IMR-90 (cell line): Measurements from ENCODE around the gene ZNF35. TPM values are rescaled to one million over a fixed set of nuclear protein-coding genes. Genes with fewer than 3 reads are reported as not detected.

Source experiments
- ATAC-seq: fragments of 200-7000 bp; cut with Tn5 transposase; 2 replicates; pipeline ENCODE4 v1.9.1; 2020; ENCODE audit warnings: low read depth, mild to moderate bottlenecking, moderate library complexity
- BruUV-seq: library from RNA; stranded (reverse); fragments of 400-500 nt; replicated peaks from 2 replicates; lab custom pipeline; 2021; lab: Mats Ljungman, UMichigan
- CTCF ChIA-PET: fragments of 300-600 bp; formaldehyde crosslinking; extraction: SDS; loops from one replicate; lab custom pipeline; 2021; ENCODE audit warnings: antibody characterized with exemption; lab: Yijun Ruan, JAX
- POLR2A ChIA-PET: fragments of 300-600 bp; sonication (Branson Sonifier 250); formaldehyde crosslinking; loops from one replicate; lab custom pipeline; 2022; ENCODE audit warnings: antibody characterized with exemption; ENCODE audit not compliant: unreplicated experiment; lab: Charles Lee
- DNase-seq: peaks from one replicate; pipeline ENCODE4 v3.0.0; 2013
- H2AFZ ChIP-seq: replicated peaks from 2 replicates; pipeline ENCODE3; 2013; ENCODE audit warnings: low read length, mild to moderate bottlenecking; ENCODE audit not compliant: poor library complexity
- H2AK5ac ChIP-seq: 2 replicates; pipeline ENCODE4 v1.6.1; 2013; ENCODE audit warnings: low read depth, low read length, inconsistent platforms
- H2AK9ac ChIP-seq: replicated peaks from 2 replicates; pipeline ENCODE3; 2013; ENCODE audit warnings: mild to moderate bottlenecking, low read depth, low read length, moderate library complexity; ENCODE audit not compliant: poor library complexity
- H2BK120ac ChIP-seq: 2 replicates; pipeline ENCODE4 v1.6.1; 2013; ENCODE audit warnings: low read depth, low read length, inconsistent platforms
- H2BK15ac ChIP-seq: 3 replicates; pipeline ENCODE4 v1.6.1; 2013; ENCODE audit warnings: low read depth, low read length, inconsistent platforms
- H2BK20ac ChIP-seq: 2 replicates; pipeline ENCODE4 v1.6.1; 2013; ENCODE audit warnings: low read depth, mild to moderate bottlenecking, inconsistent platforms, low read length, moderate library complexity
- H2BK5ac ChIP-seq: 2 replicates; pipeline ENCODE4 v1.6.1; 2013; ENCODE audit warnings: mild to moderate bottlenecking, low read depth, low read length, inconsistent platforms; ENCODE audit not compliant: poor library complexity, severe bottlenecking
- H3K14ac ChIP-seq: replicated peaks from 2 replicates; pipeline ENCODE4 v1.6.1; 2013; ENCODE audit warnings: low read depth, low read length, inconsistent platforms
- H3K18ac ChIP-seq: 2 replicates; pipeline ENCODE4 v1.6.1; 2013; ENCODE audit warnings: low read depth, low read length, control low read depth
- H3K23ac ChIP-seq: 2 replicates; pipeline ENCODE4 v1.6.1; 2013; ENCODE audit warnings: low read depth, low read length, inconsistent platforms
- H3K27ac ChIP-seq: 2 replicates; pipeline ENCODE4 v1.5.1; 2013; ENCODE audit warnings: mild to moderate bottlenecking, control low read depth, low read length; ENCODE audit not compliant: insufficient read depth
- H3K27me3 ChIP-seq: 2 replicates; pipeline ENCODE4 v1.6.1; 2013; ENCODE audit warnings: low read length; ENCODE audit not compliant: control insufficient read depth, insufficient read depth
- H3K36me3 ChIP-seq: 2 replicates; pipeline ENCODE4 v1.6.1; 2013; ENCODE audit warnings: low read length, mixed read lengths; ENCODE audit not compliant: control insufficient read depth, insufficient read depth
- H3K4ac ChIP-seq: 2 replicates; pipeline ENCODE4 v1.6.1; 2013; ENCODE audit warnings: low read depth, low read length, inconsistent platforms
- H3K4me1 ChIP-seq: 2 replicates; pipeline ENCODE4 v1.6.1; 2013; ENCODE audit warnings: low read length, mixed read lengths; ENCODE audit not compliant: control insufficient read depth, insufficient read depth
- H3K4me2 ChIP-seq: 2 replicates; pipeline ENCODE4 v1.6.1; 2013; ENCODE audit warnings: low read depth, mild to moderate bottlenecking, control low read depth, low read length, moderate library complexity
- H3K4me3 ChIP-seq: 2 replicates; pipeline ENCODE4 v1.5.1; 2013; ENCODE audit warnings: low read depth, mild to moderate bottlenecking, control low read depth, low read length, moderate library complexity; ENCODE audit not compliant: insufficient read depth
- H3K56ac ChIP-seq: 2 replicates; pipeline ENCODE4 v1.6.1; 2013; ENCODE audit warnings: low read length, inconsistent platforms; ENCODE audit not compliant: insufficient read depth; ENCODE audit errors: extremely low read depth
- H3K79me1 ChIP-seq, 2 experiments: 2 replicates each; pipeline ENCODE4 v1.6.1; 2013; ENCODE audit warnings: low read length in 2 of 2, inconsistent platforms in 1 of 2, low read depth in 1 of 2
- H3K9ac ChIP-seq: 2 replicates; pipeline ENCODE4 v1.6.1; 2013; ENCODE audit warnings: low read depth, low read length, control low read depth
- H3K9me1 ChIP-seq: 2 replicates; pipeline ENCODE4 v1.6.1; 2013; ENCODE audit warnings: low read length, inconsistent platforms; ENCODE audit not compliant: insufficient read depth
- H3K9me3 ChIP-seq: 2 replicates; pipeline ENCODE4 v1.6.1; 2013; ENCODE audit warnings: low read length; ENCODE audit not compliant: control insufficient read depth, insufficient read depth
- H4K20me1 ChIP-seq: 2 replicates; pipeline ENCODE4 v1.6.1; 2013; ENCODE audit warnings: low read length, inconsistent platforms; ENCODE audit not compliant: insufficient read depth
- H4K5ac ChIP-seq: 2 replicates; pipeline ENCODE4 v1.6.1; 2013; ENCODE audit warnings: mild to moderate bottlenecking, low read depth, low read length, control low read depth
- H4K8ac ChIP-seq, 2 experiments: 2 replicates each; pipeline ENCODE4 v1.6.1; 2013; ENCODE audit warnings: low read depth in 2 of 2, low read length in 2 of 2, control low read depth in 1 of 2, inconsistent platforms in 1 of 2
- H4K91ac ChIP-seq: 2 replicates; pipeline ENCODE4 v1.6.1; 2013; ENCODE audit warnings: low read depth, low read length, inconsistent platforms; ENCODE audit not compliant: insufficient read depth
- BHLHE40 ChIP-seq: fragments of 150-350 bp; IDR thresholded peaks from 2 replicates; pipeline ENCODE4 v1.6.1; 2016; ENCODE audit warnings: mild to moderate bottlenecking, low read depth, low read length
- CEBPB ChIP-seq: IDR thresholded peaks from 2 replicates; pipeline ENCODE4 v1.6.1; 2012; ENCODE audit warnings: low read depth, low read length, improper control_type of control experiment
- CHD1 ChIP-seq: IDR thresholded peaks from 2 replicates; pipeline ENCODE4 v1.6.1; 2012; ENCODE audit warnings: low read depth, low read length, improper control_type of control experiment
- CTCF ChIP-seq: conservative IDR thresholded peaks from 2 replicates; pipeline ENCODE4 v1.5.1; 2012; ENCODE audit warnings: mild to moderate bottlenecking, low read depth, low read length, improper control_type of control experiment
- ELK1 ChIP-seq: fragments of 150-350 bp; IDR thresholded peaks from 2 replicates; pipeline ENCODE4 v1.6.1; 2016; ENCODE audit warnings: low read depth, mild to moderate bottlenecking, low read length, moderate library complexity, borderline replicate concordance
- FOS ChIP-seq: fragments of 150-350 bp; IDR thresholded peaks from 2 replicates; pipeline ENCODE4 v1.6.1; 2016; ENCODE audit warnings: low read depth, low read length
- MAFK ChIP-seq: IDR thresholded peaks from 2 replicates; pipeline ENCODE4 v1.6.1; 2012; ENCODE audit warnings: low read depth, low read length, improper control_type of control experiment
- MXI1 ChIP-seq: IDR thresholded peaks from 2 replicates; pipeline ENCODE4 v1.6.1; 2012; ENCODE audit warnings: low read depth, mild to moderate bottlenecking, low read length, moderate library complexity, borderline replicate concordance
- NFE2L2 ChIP-seq: fragments of 150-350 bp; IDR thresholded peaks from 2 replicates; pipeline ENCODE4 v1.6.1; 2016; ENCODE audit warnings: low read depth, mild to moderate bottlenecking, low read length
- POLR2A ChIP-seq: IDR thresholded peaks from 2 replicates; pipeline ENCODE4 v1.6.1; 2012; ENCODE audit warnings: mild to moderate bottlenecking, low read depth, low read length
- RAD21 ChIP-seq: IDR thresholded peaks from 2 replicates; pipeline ENCODE4 v1.6.1; 2012; ENCODE audit warnings: low read length, improper control_type of control experiment
- RCOR1 ChIP-seq: IDR thresholded peaks from 2 replicates; pipeline ENCODE4 v1.6.1; 2012; ENCODE audit warnings: mild to moderate bottlenecking, low read length, improper control_type of control experiment; ENCODE audit not compliant: insufficient replicate concordance
- RFX5 ChIP-seq: IDR thresholded peaks from 2 replicates; pipeline ENCODE4 v1.8.0; 2012; ENCODE audit warnings: low read depth, mild to moderate bottlenecking, low read length, moderate library complexity
- SMC3 ChIP-seq: fragments of 150-350 bp; IDR thresholded peaks from 2 replicates; pipeline ENCODE4 v1.6.1; 2016; ENCODE audit warnings: low read depth, mild to moderate bottlenecking, antibody characterized with exemption, low read length, moderate library complexity
- USF2 ChIP-seq: fragments of 150-350 bp; IDR thresholded peaks from 2 replicates; pipeline ENCODE4 v1.6.1; 2017; ENCODE audit warnings: mild to moderate bottlenecking, antibody characterized with exemption, low read length, low read depth
- WGBS, 2 experiments: methylation state at CpG; one replicate each; pipeline versions ENCODE4 v1.1.5 to v1.1.7; 2013; ENCODE audit warnings: missing lambda C conversion rate in 2 of 2; ENCODE audit not compliant: insufficient read length in 1 of 2; ENCODE audit errors: extremely low coverage in 2 of 2; 5-methylcytosine and 5-hydroxymethylcytosine counted together
- dilution Hi-C: fragments of 300-500 bp; cut with HindIII; formaldehyde crosslinking; loops from one replicate; pipeline ENCODE4 v1.14.3; 2018; ENCODE audit warnings: low sequenced_read_pairs; ENCODE audit not compliant: unreplicated experiment
- in situ Hi-C: fragments of 300-500 bp; cut with MboI; formaldehyde crosslinking; loops from 3 replicates; pipeline ENCODE4 v1.14.3; 2019; ENCODE audit warnings: low sequenced_read_pairs, inconsistent platforms, mixed read lengths
- intact Hi-C: fragments of 100-400 bp; cut with micrococcal nuclease; formaldehyde crosslinking; loops from 2 replicates; pipeline ENCODE4 v1.10.0; 2022
- polyA plus RNA-seq, 3 experiments: library from polyadenylated mRNA; depleted of rRNA; stranded (reverse); fragments of >200 nt; gene quantifications; 2 replicates each; pipeline ENCODE4 v1.2.3, GENCODE V29; 2012; ENCODE audit warnings: low replicate concordance in 1 of 3
- total RNA-seq: library from RNA; depleted of rRNA; stranded (reverse); fragments of >200 nt; gene quantifications from 2 replicates; pipeline ENCODE4 v1.2.3, GENCODE V29; 2012

Gene ZNF35
- total and polyA plus RNA-seq, 2 of the 4 experiments (the other 2 are of a cell fraction) = 3.8 to 19.5 TPM

GRCh38 chr3:44674211-44674610 is 25.7 kb downstream of the ZNF35 start:
- Histone ChIP-seq H3K14ac (no peak overlapping the region), H3K56ac (no peak overlapping the region), H2AFZ (no peak overlapping the region), H3K9me3 (peaks cover 5% of the 10 kb centered on the region), H4K20me1 (no peaks in the 10 kb centered on the region), H3K9me1 (no peaks in the 10 kb centered on the region), H3K23ac (no peak overlapping the region), H3K27ac (no peak overlapping the region), H2AK5ac (no peak overlapping the region), H4K5ac (no peak overlapping the region), H3K9ac (no peak overlapping the region), H3K18ac (no peak overlapping the region), H4K8ac (no peak overlapping the region), H3K4ac (no peak overlapping the region), H3K4me2 (no peak overlapping the region), H3K4me3 (no peak overlapping the region), H2BK15ac (no peak overlapping the region), H2BK120ac (no peak overlapping the region), H2BK20ac (no peak overlapping the region), H3K4me1 (no peaks in the 10 kb centered on the region), H3K36me3 (no peaks in the 10 kb centered on the region), H3K79me1 (no peaks in the 10 kb centered on the region), H2AK9ac (no peak overlapping the region), H3K27me3 (no peaks in the 10 kb centered on the region), H2BK5ac (no peak overlapping the region), H4K91ac (no peak overlapping the region)
- WGBS, 2 experiments = no CpG with 5 or more reads among the region's 2 CpGs
- intact Hi-C loops (no loop called here), in situ Hi-C loops (no loop called here), dilution Hi-C loops (no loop called here)
- DNase-seq (no peak), ATAC-seq (no peak)
- no peak for TF ChIP-seq NFE2L2
- no peak for TF ChIP-seq BHLHE40
- TF ChIP-seq SMC3 = no peak
- no peak for TF ChIP-seq FOS
- TF ChIP-seq ELK1 = no peak
- no peak for TF ChIP-seq MAFK
- no peak for TF ChIP-seq CHD1
- TF ChIP-seq MXI1 = no peak
- no peak for TF ChIP-seq POLR2A
- no peak for TF ChIP-seq CEBPB
- TF ChIP-seq RFX5 = no peak
- no peak for TF ChIP-seq CTCF
- TF ChIP-seq RCOR1 = no peak
- no peak for TF ChIP-seq RAD21
- no peak for TF ChIP-seq USF2
- ChIA-PET CTCF (no interaction called here), POLR2A (no interaction called here)
- no TSS peak for BruUV-seq
